HG02678 (cell line): ENCODE results near the gene SACS.
"Not testable (repeated sequence)": the region's sequence is repeated elsewhere in the genome, so short reads cannot be mapped to it uniquely, and the experiment has no call there.

ENCODE experiments used
- ATAC-seq: cut with Tn5 transposase; IDR thresholded peaks from one replicate; pipeline ENCODE4 v1.9.1; 2021; ENCODE audit warnings: mild to moderate bottlenecking, moderate library complexity; ENCODE audit not compliant: unreplicated experiment

SACS gene

GRCh38 chr13:23455401-23456185, 22.1 kb upstream of the SACS start:
- no peak for ATAC-seq

- no peak for ATAC-seq
Observed at GRCh38 chr13:23453132-23453531, 19.6 kb upstream of the SACS start.

- ATAC-seq, result no peak
Observed at GRCh38 chr13:23450340-23451046, 17.0 kb upstream of the SACS start.

- ATAC-seq, result no peak
Observed at GRCh38 chr13:23449398-23450162, 16.1 kb upstream of the SACS start.

GRCh38 chr13:23447927-23448326, 14.4 kb upstream of the SACS start:
- ATAC-seq, result no peak

GRCh38 chr13:23445794-23446193, 12.3 kb upstream of the SACS start:
- ATAC-seq, result no peak

GRCh38 chr13:23443878-23444277, 10.4 kb upstream of the SACS start:
- ATAC-seq, result no peak

GRCh38 chr13:23443110-23443509, 9.6 kb upstream of the SACS start:
- no peak for ATAC-seq

GRCh38 chr13:23440821-23441618, 7.5 kb upstream of the SACS start:
- no peak for ATAC-seq

- not testable (repeated sequence) for ATAC-seq
Observed at GRCh38 chr13:23440324-23440723, 6.8 kb upstream of the SACS start.

GRCh38 chr13:23437916-23438315, 4.4 kb upstream of the SACS start:
- ATAC-seq, result no peak

- ATAC-seq, result no peak
Observed at GRCh38 chr13:23436680-23437079, 3.2 kb upstream of the SACS start.

- no peak for ATAC-seq
Observed at GRCh38 chr13:23434491-23434890, 989 bp upstream of the SACS start.

- ATAC-seq, result no peak
Observed at GRCh38 chr13:23432626-23433025, 876 bp downstream of the SACS start.

GRCh38 chr13:23430664-23431063, 2.8 kb downstream of the SACS start:
- ATAC-seq, result no peak

- ATAC-seq, result no peak
Observed at GRCh38 chr13:23427881-23428528, 5.5 kb downstream of the SACS start.

GRCh38 chr13:23427342-23427843, 6.1 kb downstream of the SACS start:
- ATAC-seq, result no peak

GRCh38 chr13:23421596-23421995, 11.9 kb downstream of the SACS start:
- ATAC-seq, result no peak

GRCh38 chr13:23418776-23419683, 14.5 kb downstream of the SACS start:
- ATAC-seq, result no peak
